GM18861 (cell line): ENCODE measurements around the gene SLC26A9.

Experiments used
- ATAC-seq: cut with Tn5 transposase; IDR thresholded peaks from one replicate; pipeline ENCODE4 v1.9.1; 2021; ENCODE audit not compliant: unreplicated experiment

SLC26A9 gene

GRCh38 chr1:205949753-205950152 is 6.5 kb upstream of the SLC26A9 start:
- ATAC-seq, result no peak

- ATAC-seq, result no peak
These were observed 5.6 kb upstream of the SLC26A9 start for GRCh38 chr1:205948886-205949285.

GRCh38 chr1:205948039-205948438 is 4.8 kb upstream of the SLC26A9 start:
- ATAC-seq, result no peak

GRCh38 chr1:205947024-205947423 is 3.8 kb upstream of the SLC26A9 start:
- no peak for ATAC-seq

GRCh38 chr1:205945069-205945468 is 1.8 kb upstream of the SLC26A9 start:
- ATAC-seq, result no peak

- ATAC-seq, result no peak
These were observed 1.3 kb upstream of the SLC26A9 start for GRCh38 chr1:205944525-205944924.

- no peak for ATAC-seq
These were observed 561 bp downstream of the SLC26A9 start for GRCh38 chr1:205942631-205943159.

- no peak for ATAC-seq
These were observed 2.5 kb downstream of the SLC26A9 start for GRCh38 chr1:205940710-205941109.

- no peak for ATAC-seq
These were observed 3.4 kb downstream of the SLC26A9 start for GRCh38 chr1:205939690-205940330.

- no peak for ATAC-seq
These were observed 4.6 kb downstream of the SLC26A9 start for GRCh38 chr1:205938682-205939081.

- ATAC-seq, result no peak
These were observed 6.2 kb downstream of the SLC26A9 start for GRCh38 chr1:205936846-205937586.

- no peak for ATAC-seq
These were observed 6.9 kb downstream of the SLC26A9 start for GRCh38 chr1:205936311-205936710.

GRCh38 chr1:205935869-205936268 is 7.4 kb downstream of the SLC26A9 start:
- ATAC-seq, result no peak

- no peak for ATAC-seq
These were observed 8.5 kb downstream of the SLC26A9 start for GRCh38 chr1:205934788-205935187.

GRCh38 chr1:205933671-205934618 is 9.3 kb downstream of the SLC26A9 start:
- ATAC-seq, result no peak

- ATAC-seq, result no peak
These were observed 10.5 kb downstream of the SLC26A9 start for GRCh38 chr1:205932776-205933175.

- ATAC-seq, result no peak
These were observed 12.4 kb downstream of the SLC26A9 start for GRCh38 chr1:205930799-205931281.

- no peak for ATAC-seq
These were observed 13.1 kb downstream of the SLC26A9 start for GRCh38 chr1:205930195-205930577.

- ATAC-seq, result no peak
These were observed 13.6 kb downstream of the SLC26A9 start for GRCh38 chr1:205929496-205930194.

- ATAC-seq, result no peak
These were observed 14.9 kb downstream of the SLC26A9 start for GRCh38 chr1:205928317-205928716.

GRCh38 chr1:205927676-205928075 is 15.6 kb downstream of the SLC26A9 start:
- ATAC-seq, result no peak
